Upper lobe of left lung (tissue), 6 donors: ENCODE results near the gene RPRD1B. TPM values are rescaled to one million over a fixed set of nuclear protein-coding genes. Genes with fewer than 3 reads are reported as not detected.

ENCODE experiments used
- ATAC-seq, 2 donors: fragments of 200-7000 bp; cut with Tn5 transposase; one replicate each; pipeline ENCODE4 v1.9.1; 2022; ENCODE audit warnings: mild to moderate bottlenecking in 2 of 2, moderate library complexity in 2 of 2; ENCODE audit not compliant: low FRiP score in 2 of 2
- DNase-seq, 2 donors: peaks; one replicate each; pipeline ENCODE4 v3.0.0-alpha.2; 2019 to 2020
- H3K27ac ChIP-seq, 4 donors: fragments of 200-600 bp; sonication (generic); one replicate each; pipeline ENCODE4 v1.5.1; 2016 to 2019
- H3K27me3 ChIP-seq, 4 donors: fragments of 200-600 bp; sonication (generic); one replicate each; pipeline ENCODE4 v1.5.1; 2017 to 2019
- H3K36me3 ChIP-seq, 4 donors: fragments of 200-600 bp; sonication (generic); one replicate each; pipeline ENCODE4 v1.5.1; 2016 to 2019
- H3K4me1 ChIP-seq, 4 donors: fragments of 200-600 bp; sonication (generic); one replicate each; pipeline ENCODE4 v1.5.1; 2018 to 2019
- H3K4me3 ChIP-seq, 4 donors: fragments of 200-600 bp; sonication (generic); one replicate each; pipeline ENCODE4 v1.5.1; 2017 to 2019; ENCODE audit warnings: mild to moderate bottlenecking in 2 of 4, moderate library complexity in 1 of 4
- H3K9me3 ChIP-seq, 4 donors: fragments of 200-600 bp; sonication (generic); one replicate each; pipeline ENCODE4 v1.5.1; 2018 to 2019
- CTCF ChIP-seq, 6 experiments: fragments of 450-650 bp in 4 of 6; fragments of 200-600 bp in 2 of 6; sonication (generic) in 2 of 6; IDR thresholded peaks; one replicate each; pipeline ENCODE4 v1.5.1; 2016 to 2019; ENCODE audit warnings: antibody characterized with exemption in 6 of 6
- EP300 ChIP-seq, 4 donors: sonication (generic); formaldehyde crosslinking; IDR thresholded peaks; one replicate each; pipeline ENCODE4 v1.5.1; 2017; ENCODE audit warnings: antibody characterized with exemption in 4 of 4, control low read depth in 2 of 4
- POLR2A ChIP-seq, 4 donors: fragments of 450-650 bp; IDR thresholded peaks; one replicate each; pipeline ENCODE4 v1.5.1; 2016 to 2017; ENCODE audit warnings: antibody characterized with exemption in 4 of 4, mild to moderate bottlenecking in 2 of 4
- POLR2AphosphoS5 ChIP-seq, 2 donors: sonication (generic); formaldehyde crosslinking; IDR thresholded peaks; one replicate each; pipeline ENCODE4 v1.5.1; 2017; ENCODE audit warnings: antibody characterized with exemption in 2 of 2
- WGBS, 2 donors: methylation state at CpG; one replicate each; pipeline ENCODE4 v1.1.5; 2017 to 2018; 5-methylcytosine and 5-hydroxymethylcytosine counted together
- total RNA-seq, 6 donors: library from RNA; depleted of rRNA in 4 of 6; stranded (reverse); fragments of >200 nt in 4 of 6; gene quantifications; one replicate each; pipeline versions ENCODE4 v1.1.0 to v1.2.1, GENCODE V29; 2016 to 2021
- donor health status: DM: no; HTN: no; CAD: no; lungs with moderate emphysema.
- donor health status: DM: no; HTN: yes; CAD: no; lungs with severe emphysema.

Gene RPRD1B
- total RNA-seq, 6 donors from 2014 or later: 26.0 to 75.4 (median 29.2) TPM

- no peak for DNase-seq
- Histone ChIP-seq H3K27me3 (no peaks in the 10 kb centered on the region), H3K4me3 (no peak overlapping the region), H3K27ac (no peak overlapping the region), H3K36me3 (peaks cover 0 to 40% (median 22%) of the 10 kb centered on the region in 4 donors), H3K9me3 (peaks cover 0 to 13% (median 9%) of the 10 kb centered on the region in 4 donors), H3K4me1 (peaks cover 0 to 3% (median under 1%) of the 10 kb centered on the region in 4 donors)
- TF ChIP-seq POLR2A (IDR thresholded peaks at IDR 0.05): no peak
- TF ChIP-seq CTCF (IDR thresholded peaks at IDR 0.05): no peak
- no peak for TF ChIP-seq EP300 (IDR thresholded peaks at IDR 0.05)
- WGBS, 2 donors: 90 to 96% methylated on average over 1 of the region's 1 CpG
- ATAC-seq: no peak
These were observed 15.6 kb upstream of the RPRD1B start for GRCh38 chr20:38017959-38018358.

DNA sequence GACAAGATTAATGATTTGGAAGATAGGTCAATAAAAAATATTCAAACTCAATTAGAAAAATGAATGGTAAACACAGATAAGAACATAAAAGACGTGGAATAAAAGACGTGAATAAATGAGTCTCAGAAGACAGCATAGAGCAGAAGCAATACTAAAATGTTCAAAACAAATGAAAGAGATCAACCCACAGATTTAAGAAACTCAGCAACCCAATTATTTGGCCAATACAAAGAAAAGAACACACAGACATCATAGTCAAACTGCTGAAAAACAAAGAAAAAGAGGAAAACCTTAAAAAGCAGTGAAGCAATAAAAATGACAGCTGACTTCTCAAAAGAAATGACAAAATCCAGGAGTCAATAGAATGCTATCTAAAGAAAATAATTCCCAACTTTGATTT lies 15.2 kb upstream of the RPRD1B start:
- peaks cover under 1 to 7% (median 5%) of the 10 kb centered on the region in 4 donors for H3K4me1 ChIP-seq
- no peaks in the 10 kb centered on the region for H3K27me3 ChIP-seq
- no peak overlapping the region for H3K27ac ChIP-seq
- H3K9me3 ChIP-seq: peaks cover 0 to 13% (median 9%) of the 10 kb centered on the region in 4 donors
- ATAC-seq: no peak
- peaks cover 0 to 36% (median 18%) of the 10 kb centered on the region in 4 donors for H3K36me3 ChIP-seq
- 92 to 94% methylated on average over 2 of the region's 2 CpGs for WGBS, 2 donors
- H3K4me3 ChIP-seq: no peak overlapping the region
- no peak for DNase-seq
- TF ChIP-seq EP300 (IDR thresholded peaks at IDR 0.05) (no peak), CTCF (IDR thresholded peaks at IDR 0.05) (no peak), POLR2AphosphoS5 (IDR thresholded peaks at IDR 0.05) (no peak), POLR2A (IDR thresholded peaks at IDR 0.05) (no peak)

DNA sequence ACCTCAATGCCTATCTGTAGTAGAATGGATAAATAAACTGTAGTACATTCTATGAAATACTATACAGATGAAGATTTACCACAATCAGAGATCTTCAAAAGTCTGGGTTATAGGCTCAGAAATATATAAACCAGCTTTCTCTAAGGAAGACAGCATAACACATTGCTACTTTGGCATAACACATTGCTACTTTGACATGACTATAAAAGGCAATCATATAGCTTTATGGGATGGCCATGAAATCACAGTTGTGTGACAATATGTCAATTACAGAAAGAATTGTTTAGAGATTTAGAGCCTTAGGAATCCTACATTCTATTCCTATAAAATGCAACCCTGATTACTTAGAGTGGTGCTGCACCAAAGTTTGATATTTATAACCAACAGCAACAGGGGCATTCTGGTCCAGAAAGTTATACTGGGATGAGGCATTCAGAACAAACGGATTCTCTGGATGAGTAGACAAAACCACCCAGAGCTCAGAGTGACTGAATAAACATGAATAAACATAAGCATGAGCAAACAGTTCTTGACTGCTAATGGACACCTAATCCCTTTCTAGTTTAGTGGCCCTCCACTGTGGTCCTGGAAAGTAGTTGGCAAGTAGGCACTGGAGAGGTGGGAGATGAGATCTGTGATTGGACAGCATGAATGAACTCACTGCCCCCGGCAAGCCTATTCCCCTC lies 12.3 kb upstream of the RPRD1B start:
- DNase-seq (no peak), ATAC-seq (no peak)
- peaks cover 10 to 20% (median 13%) of the 10 kb centered on the region in 4 donors for H3K4me1 ChIP-seq
- H3K27me3 ChIP-seq: no peaks in the 10 kb centered on the region
- WGBS, 2 donors: 77 to 88% methylated on average over 2 of the region's 2 CpGs
- TF ChIP-seq POLR2AphosphoS5 (IDR thresholded peaks at IDR 0.05) (no peak), CTCF (IDR thresholded peaks at IDR 0.05) (no peak), EP300 (IDR thresholded peaks at IDR 0.05) (no peak)
- no peak overlapping the region for H3K4me3 ChIP-seq
- H3K9me3 ChIP-seq: peaks cover 0 to 13% (median 9%) of the 10 kb centered on the region in 4 donors
- H3K36me3 ChIP-seq: peaks cover 0 to 20% (median 13%) of the 10 kb centered on the region in 4 donors
- H3K27ac ChIP-seq: no peak overlapping the region

DNA sequence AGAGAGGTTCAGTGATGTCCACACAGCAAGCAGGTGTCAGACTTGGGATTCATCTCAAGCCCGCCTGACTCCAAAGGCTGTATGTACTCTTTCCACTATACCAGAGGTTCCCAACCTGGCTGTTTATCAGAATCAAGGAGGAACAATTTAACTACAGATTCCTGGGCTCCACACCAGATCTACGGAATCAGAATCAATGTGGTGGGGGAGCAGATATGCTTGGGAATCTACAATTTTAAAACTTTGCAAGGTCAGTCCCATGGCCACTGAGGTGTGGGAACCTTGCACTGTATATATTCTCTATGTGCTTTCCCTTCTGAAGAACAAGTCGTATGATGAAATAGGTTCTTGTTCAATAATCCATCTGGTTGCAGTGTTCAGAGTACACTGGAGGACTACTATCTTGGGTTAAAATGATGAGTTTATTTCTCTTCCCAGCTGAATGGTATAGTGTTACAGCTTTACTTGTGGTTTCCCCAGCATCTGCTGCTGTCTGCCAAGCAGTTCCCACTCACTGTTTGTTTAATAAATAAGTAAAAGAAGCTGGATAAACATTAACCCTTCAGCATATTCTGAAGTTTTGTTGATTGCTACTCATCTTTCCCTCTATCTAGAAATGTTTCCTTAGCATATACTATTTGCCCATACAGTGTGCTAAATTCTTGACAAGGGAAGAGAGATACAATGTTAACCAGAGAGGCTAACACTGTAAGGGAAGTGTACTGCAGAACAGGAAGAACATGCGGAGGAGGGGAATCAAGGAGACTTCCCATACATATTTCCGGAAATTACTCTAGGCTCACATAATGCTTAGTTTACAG lies 10.2 kb upstream of the RPRD1B start:
- Histone ChIP-seq H3K9me3 (peaks cover 0 to 3% (median 1%) of the 10 kb centered on the region in 4 donors), H3K4me1 (peaks cover 10 to 20% (median 13%) of the 10 kb centered on the region in 4 donors), H3K4me3 (no peak overlapping the region), H3K27ac (peak overlapping the region in 2 of 4 donors; percentile 19 to 65), H3K36me3 (peaks cover 0 to 6% (median 1%) of the 10 kb centered on the region in 4 donors), H3K27me3 (no peaks in the 10 kb centered on the region)
- no peak for DNase-seq
- 58 to 64% methylated on average over 5 of the region's 5 CpGs for WGBS, 2 donors
- ATAC-seq: peak in 1 of 2 donors; percentile 53
- no peak for TF ChIP-seq CTCF (IDR thresholded peaks at IDR 0.05)
- no peak for TF ChIP-seq EP300 (IDR thresholded peaks at IDR 0.05)
- TF ChIP-seq POLR2AphosphoS5 (IDR thresholded peaks at IDR 0.05): no peak
- no peak for TF ChIP-seq POLR2A (IDR thresholded peaks at IDR 0.05)
